GM19023 (cell line): ENCODE measurements around the gene PDSS2.

ENCODE experiments used
- ATAC-seq: cut with Tn5 transposase; IDR thresholded peaks from one replicate; pipeline ENCODE4 v1.9.1; 2021; ENCODE audit warnings: mild to moderate bottlenecking, moderate library complexity; ENCODE audit not compliant: unreplicated experiment

The PDSS2 gene

DNA sequence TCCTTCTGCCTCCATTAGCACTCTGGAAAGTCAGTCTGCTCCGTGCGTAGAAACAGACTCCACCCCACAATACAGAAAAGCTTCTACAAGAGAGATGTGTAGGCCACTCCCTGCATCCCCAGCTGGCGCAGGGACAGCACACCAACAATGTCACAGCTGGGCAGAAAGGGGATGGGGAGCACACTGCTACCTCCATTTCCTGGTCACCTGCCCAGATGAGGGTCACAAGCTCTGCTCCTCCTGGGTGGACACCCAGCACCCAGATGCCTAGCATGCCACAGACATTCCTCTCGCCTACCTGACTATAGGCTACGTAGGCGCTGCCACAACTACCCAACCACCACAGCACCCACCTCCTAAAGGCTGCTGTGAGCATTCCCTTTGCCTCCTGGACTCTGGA is 356.3 kb downstream of the PDSS2 start:
- ATAC-seq = no peak
